ENCODE results near the gene IGF2BP2.
A peak's percentile ranks its signal among the peaks of the same experiment; 100 is the strongest.
"Not testable (repeated sequence)": the region's sequence is repeated elsewhere in the genome, so short reads cannot be mapped to it uniquely, and the experiment has no call there.

IGF2BP2 gene

GRCh38 chr3:185786258-185786657 lies 38.6 kb downstream of the IGF2BP2 start:
- peaks cover 35% of the 10 kb centered on the region for H3K4me1 ChIP-seq (ENCODE audit: control insufficient read depth, insufficient read depth, low read length, poor library complexity, severe bottlenecking)
- not testable (repeated sequence) for H3K9me3 ChIP-seq (ENCODE audit: control insufficient read depth, low read length); H3K27ac ChIP-seq (ENCODE audit: low read depth, low read length, severe bottlenecking); H3K4me3 ChIP-seq (ENCODE audit: extremely low read depth, insufficient read depth, low read length, poor library complexity, severe bottlenecking)
- H3K36me3 ChIP-seq (ENCODE audit: control insufficient read depth, insufficient read depth, low read length), result peaks cover 29% of the 10 kb centered on the region
- 39 to 44% methylated on average over 8 of the region's 8 CpGs for WGBS, 2 experiments (ENCODE audit: insufficient coverage in 2 of 2)

- H3K4me1 ChIP-seq (ENCODE audit: control insufficient read depth, insufficient read depth, low read length, poor library complexity, severe bottlenecking), result peaks cover 52% of the 10 kb centered on the region
- peaks cover 25% of the 10 kb centered on the region for H3K36me3 ChIP-seq (ENCODE audit: control insufficient read depth, insufficient read depth, low read length)
- no peaks in the 10 kb centered on the region for H3K9me3 ChIP-seq (ENCODE audit: control insufficient read depth, low read length)
- no peak overlapping the region for H3K4me3 ChIP-seq (ENCODE audit: extremely low read depth, insufficient read depth, low read length, poor library complexity, severe bottlenecking)
- 93 to 100% methylated on average over 3 to 5 of the region's 5 CpGs for WGBS, 2 experiments (ENCODE audit: insufficient coverage in 2 of 2)
- no peak overlapping the region for H3K27ac ChIP-seq (ENCODE audit: low read depth, low read length, severe bottlenecking)
These were observed 40.5 kb downstream of the IGF2BP2 start for GRCh38 chr3:185784317-185784716.

GRCh38 chr3:185781759-185782158 lies 43.1 kb downstream of the IGF2BP2 start:
- Histone ChIP-seq H3K27ac (ENCODE audit: low read depth, low read length, severe bottlenecking) (no peak overlapping the region), H3K9me3 (ENCODE audit: control insufficient read depth, low read length) (no peaks in the 10 kb centered on the region), H3K4me3 (ENCODE audit: extremely low read depth, insufficient read depth, low read length, poor library complexity, severe bottlenecking) (no peak overlapping the region), H3K4me1 (ENCODE audit: control insufficient read depth, insufficient read depth, low read length, poor library complexity, severe bottlenecking) (peaks cover 51% of the 10 kb centered on the region), H3K36me3 (ENCODE audit: control insufficient read depth, insufficient read depth, low read length) (peaks cover 20% of the 10 kb centered on the region)
- WGBS, 2 experiments (ENCODE audit: insufficient coverage in 2 of 2), result 83 to 85% methylated on average over 1 to 3 of the region's 3 CpGs

GRCh38 chr3:185779461-185779860 lies 45.4 kb downstream of the IGF2BP2 start:
- H3K36me3 ChIP-seq (ENCODE audit: control insufficient read depth, insufficient read depth, low read length), result peaks cover 8% of the 10 kb centered on the region
- H3K4me1 ChIP-seq (ENCODE audit: control insufficient read depth, insufficient read depth, low read length, poor library complexity, severe bottlenecking), result peaks cover 60% of the 10 kb centered on the region
- no peaks in the 10 kb centered on the region for H3K9me3 ChIP-seq (ENCODE audit: control insufficient read depth, low read length)
- peak overlapping the region; percentile 78 for H3K27ac ChIP-seq (ENCODE audit: low read depth, low read length, severe bottlenecking)
- 17% methylated on average over 1 to 2 of the region's 2 CpGs for WGBS, 2 experiments (ENCODE audit: insufficient coverage in 2 of 2)
- H3K4me3 ChIP-seq (ENCODE audit: extremely low read depth, insufficient read depth, low read length, poor library complexity, severe bottlenecking), result no peak overlapping the region

- Histone ChIP-seq H3K27ac (ENCODE audit: low read depth, low read length, severe bottlenecking) (peak overlapping the region; percentile 78), H3K36me3 (ENCODE audit: control insufficient read depth, insufficient read depth, low read length) (peaks cover 2% of the 10 kb centered on the region), H3K9me3 (ENCODE audit: control insufficient read depth, low read length) (no peaks in the 10 kb centered on the region), H3K4me1 (ENCODE audit: control insufficient read depth, insufficient read depth, low read length, poor library complexity, severe bottlenecking) (peaks cover 66% of the 10 kb centered on the region), H3K4me3 (ENCODE audit: extremely low read depth, insufficient read depth, low read length, poor library complexity, severe bottlenecking) (no peak overlapping the region)
- no CpG with 5 or more reads among the region's 1 CpG for WGBS, 2 experiments (ENCODE audit: insufficient coverage in 2 of 2)
These were observed 46.0 kb downstream of the IGF2BP2 start for GRCh38 chr3:185778821-185779220.

GRCh38 chr3:185778094-185778493 lies 46.7 kb downstream of the IGF2BP2 start:
- WGBS, 2 experiments (ENCODE audit: insufficient coverage in 2 of 2), result 83 to 100% methylated on average over 2 of the region's 4 CpGs
- H3K4me3 ChIP-seq (ENCODE audit: extremely low read depth, insufficient read depth, low read length, poor library complexity, severe bottlenecking), result no peak overlapping the region
- no peaks in the 10 kb centered on the region for H3K9me3 ChIP-seq (ENCODE audit: control insufficient read depth, low read length)
- no peaks in the 10 kb centered on the region for H3K36me3 ChIP-seq (ENCODE audit: control insufficient read depth, insufficient read depth, low read length)
- no peak overlapping the region for H3K27ac ChIP-seq (ENCODE audit: low read depth, low read length, severe bottlenecking)
- peaks cover 68% of the 10 kb centered on the region for H3K4me1 ChIP-seq (ENCODE audit: control insufficient read depth, insufficient read depth, low read length, poor library complexity, severe bottlenecking)

- Histone ChIP-seq H3K4me3 (ENCODE audit: extremely low read depth, insufficient read depth, low read length, poor library complexity, severe bottlenecking) (no peak overlapping the region), H3K4me1 (ENCODE audit: control insufficient read depth, insufficient read depth, low read length, poor library complexity, severe bottlenecking) (peaks cover 36% of the 10 kb centered on the region), H3K27ac (ENCODE audit: low read depth, low read length, severe bottlenecking) (no peak overlapping the region), H3K36me3 (ENCODE audit: control insufficient read depth, insufficient read depth, low read length) (no peaks in the 10 kb centered on the region), H3K9me3 (ENCODE audit: control insufficient read depth, low read length) (no peaks in the 10 kb centered on the region)
- WGBS, 2 experiments (ENCODE audit: insufficient coverage in 2 of 2), result 79 to 94% methylated on average over 4 to 7 of the region's 8 CpGs
These were observed 54.7 kb downstream of the IGF2BP2 start for GRCh38 chr3:185770109-185770508.

GRCh38 chr3:185768578-185768982 lies 56.3 kb downstream of the IGF2BP2 start:
- not testable (repeated sequence) for H3K27ac ChIP-seq (ENCODE audit: low read depth, low read length, severe bottlenecking); H3K36me3 ChIP-seq (ENCODE audit: control insufficient read depth, insufficient read depth, low read length); H3K9me3 ChIP-seq (ENCODE audit: control insufficient read depth, low read length); H3K4me3 ChIP-seq (ENCODE audit: extremely low read depth, insufficient read depth, low read length, poor library complexity, severe bottlenecking)
- H3K4me1 ChIP-seq (ENCODE audit: control insufficient read depth, insufficient read depth, low read length, poor library complexity, severe bottlenecking), result peaks cover 35% of the 10 kb centered on the region
- WGBS, 2 experiments (ENCODE audit: insufficient coverage in 2 of 2), result 84 to 89% methylated on average over 4 of the region's 4 CpGs

GRCh38 chr3:185767002-185767688 lies 57.7 kb downstream of the IGF2BP2 start:
- H3K4me1 ChIP-seq (ENCODE audit: control insufficient read depth, insufficient read depth, low read length, poor library complexity, severe bottlenecking), result peaks cover 33% of the 10 kb centered on the region
- peaks cover 3% of the 10 kb centered on the region for H3K36me3 ChIP-seq (ENCODE audit: control insufficient read depth, insufficient read depth, low read length)
- H3K9me3 ChIP-seq (ENCODE audit: control insufficient read depth, low read length), result no peaks in the 10 kb centered on the region
- 93 to 98% methylated on average over 3 of the region's 3 CpGs for WGBS, 2 experiments (ENCODE audit: insufficient coverage in 2 of 2)
- no peak overlapping the region for H3K4me3 ChIP-seq (ENCODE audit: extremely low read depth, insufficient read depth, low read length, poor library complexity, severe bottlenecking)
- H3K27ac ChIP-seq (ENCODE audit: low read depth, low read length, severe bottlenecking), result no peak overlapping the region

- Histone ChIP-seq H3K9me3 (ENCODE audit: control insufficient read depth, low read length) (no peaks in the 10 kb centered on the region), H3K4me3 (ENCODE audit: extremely low read depth, insufficient read depth, low read length, poor library complexity, severe bottlenecking) (no peak overlapping the region), H3K27ac (ENCODE audit: low read depth, low read length, severe bottlenecking) (no peak overlapping the region), H3K36me3 (ENCODE audit: control insufficient read depth, insufficient read depth, low read length) (peaks cover 3% of the 10 kb centered on the region), H3K4me1 (ENCODE audit: control insufficient read depth, insufficient read depth, low read length, poor library complexity, severe bottlenecking) (peaks cover 36% of the 10 kb centered on the region)
- WGBS, 2 experiments (ENCODE audit: insufficient coverage in 2 of 2), result 90 to 100% methylated on average over 1 of the region's 5 CpGs
These were observed 58.4 kb downstream of the IGF2BP2 start for GRCh38 chr3:185766329-185767001.

GRCh38 chr3:185764980-185765370 lies 59.9 kb downstream of the IGF2BP2 start:
- 75 to 100% methylated on average over 1 to 3 of the region's 3 CpGs for WGBS, 2 experiments (ENCODE audit: insufficient coverage in 2 of 2)
- H3K36me3 ChIP-seq (ENCODE audit: control insufficient read depth, insufficient read depth, low read length), result peaks cover 7% of the 10 kb centered on the region
- H3K27ac ChIP-seq (ENCODE audit: low read depth, low read length, severe bottlenecking), result no peak overlapping the region
- H3K4me1 ChIP-seq (ENCODE audit: control insufficient read depth, insufficient read depth, low read length, poor library complexity, severe bottlenecking), result peaks cover 47% of the 10 kb centered on the region
- H3K4me3 ChIP-seq (ENCODE audit: extremely low read depth, insufficient read depth, low read length, poor library complexity, severe bottlenecking), result no peak overlapping the region
- H3K9me3 ChIP-seq (ENCODE audit: control insufficient read depth, low read length), result no peaks in the 10 kb centered on the region
